Epithelial cell of esophagus (primary cell): ENCODE data around the gene TIAM2.
"Not testable (repeated sequence)": the region's sequence is repeated elsewhere in the genome, so short reads cannot be mapped to it uniquely, and the experiment has no call there.

Experiments
- DNase-seq: peaks from one replicate; pipeline ENCODE4 v3.0.0; 2010; ENCODE audit warnings: low read depth
- H3K4me3 ChIP-seq: 2 replicates; pipeline ENCODE4 v1.5.1; 2011; ENCODE audit warnings: mild to moderate bottlenecking, low read length, control low read depth
- TF ChIP-seq, protein P1 (sequence below): IDR thresholded peaks from 2 replicates; pipeline ENCODE4 v1.5.1; 2011; ENCODE audit warnings: low read depth, mild to moderate bottlenecking, low read length, control low read depth, inconsistent platforms; ENCODE audit not compliant: insufficient read depth; ENCODE audit errors: missing control alignments

The TIAM2 gene

DNA sequence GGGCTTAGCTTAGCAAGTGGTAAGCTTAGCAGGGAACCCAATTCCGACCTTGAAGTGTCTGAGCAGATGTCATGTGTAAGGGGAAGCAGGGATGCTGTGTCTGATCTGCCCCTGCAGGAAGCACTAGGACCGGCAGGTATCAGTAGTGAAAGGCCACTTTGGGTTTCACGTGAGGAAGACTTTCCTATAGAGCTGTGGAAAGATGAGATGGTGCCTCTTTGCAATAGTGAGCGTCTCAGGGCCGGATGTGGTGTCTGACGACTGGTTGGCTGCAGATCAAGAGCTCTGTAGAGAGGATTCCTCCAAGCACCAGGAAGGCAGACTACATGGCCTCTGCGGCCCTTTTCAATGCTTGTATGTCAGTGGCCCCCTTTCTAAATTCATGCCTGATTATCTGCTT is 98.3 kb downstream of the TIAM2 start:
- no peak for DNase-seq
- H3K4me3 ChIP-seq: no peak overlapping the region
- TF ChIP-seq, protein P1, sequence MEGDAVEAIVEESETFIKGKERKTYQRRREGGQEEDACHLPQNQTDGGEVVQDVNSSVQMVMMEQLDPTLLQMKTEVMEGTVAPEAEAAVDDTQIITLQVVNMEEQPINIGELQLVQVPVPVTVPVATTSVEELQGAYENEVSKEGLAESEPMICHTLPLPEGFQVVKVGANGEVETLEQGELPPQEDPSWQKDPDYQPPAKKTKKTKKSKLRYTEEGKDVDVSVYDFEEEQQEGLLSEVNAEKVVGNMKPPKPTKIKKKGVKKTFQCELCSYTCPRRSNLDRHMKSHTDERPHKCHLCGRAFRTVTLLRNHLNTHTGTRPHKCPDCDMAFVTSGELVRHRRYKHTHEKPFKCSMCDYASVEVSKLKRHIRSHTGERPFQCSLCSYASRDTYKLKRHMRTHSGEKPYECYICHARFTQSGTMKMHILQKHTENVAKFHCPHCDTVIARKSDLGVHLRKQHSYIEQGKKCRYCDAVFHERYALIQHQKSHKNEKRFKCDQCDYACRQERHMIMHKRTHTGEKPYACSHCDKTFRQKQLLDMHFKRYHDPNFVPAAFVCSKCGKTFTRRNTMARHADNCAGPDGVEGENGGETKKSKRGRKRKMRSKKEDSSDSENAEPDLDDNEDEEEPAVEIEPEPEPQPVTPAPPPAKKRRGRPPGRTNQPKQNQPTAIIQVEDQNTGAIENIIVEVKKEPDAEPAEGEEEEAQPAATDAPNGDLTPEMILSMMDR: no peak

DNA sequence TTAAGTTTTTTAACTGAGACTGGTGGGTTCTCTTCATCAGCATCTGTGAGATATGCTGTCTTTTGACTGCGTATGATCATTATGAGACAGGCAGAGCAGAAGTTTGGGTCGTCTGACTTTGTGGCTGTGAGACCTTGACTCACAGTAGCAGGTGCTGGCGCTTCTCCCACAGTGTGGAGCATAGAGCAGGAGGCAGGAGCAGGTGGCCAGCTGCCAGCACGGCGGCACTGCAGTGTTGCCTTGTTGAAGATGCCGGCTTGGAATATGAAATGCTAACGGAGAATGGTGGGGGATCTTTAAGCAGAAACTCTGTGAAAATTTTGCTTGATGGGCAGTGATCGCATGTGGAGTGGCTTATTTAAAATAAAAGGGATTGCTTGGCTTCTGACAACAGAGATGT is 105.0 kb downstream of the TIAM2 start:
- TF ChIP-seq, protein P1: no peak
- no peak overlapping the region for H3K4me3 ChIP-seq
- DNase-seq: no peak

DNA sequence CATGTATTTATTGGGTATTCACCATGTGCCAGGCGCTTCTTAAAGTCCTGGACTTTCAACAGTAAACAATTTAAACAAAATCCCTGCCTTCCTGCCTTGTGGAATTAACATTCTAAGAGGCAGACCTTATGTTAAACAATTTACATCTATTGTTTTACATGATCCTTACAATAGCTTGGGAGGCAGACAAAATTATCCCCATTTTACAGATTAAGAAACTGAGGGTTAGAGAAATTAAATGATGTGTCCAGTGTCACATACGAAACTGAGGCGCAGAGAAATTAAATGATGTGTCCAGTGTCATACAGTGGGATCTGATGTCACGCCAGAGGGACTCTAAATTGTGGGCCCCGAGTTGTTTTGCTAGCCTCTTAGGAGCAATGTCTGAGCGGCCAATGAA is 105.5 kb downstream of the TIAM2 start:
- H3K4me3 ChIP-seq: no peak overlapping the region
- no peak for DNase-seq
- TF ChIP-seq, protein P1: no peak

DNA sequence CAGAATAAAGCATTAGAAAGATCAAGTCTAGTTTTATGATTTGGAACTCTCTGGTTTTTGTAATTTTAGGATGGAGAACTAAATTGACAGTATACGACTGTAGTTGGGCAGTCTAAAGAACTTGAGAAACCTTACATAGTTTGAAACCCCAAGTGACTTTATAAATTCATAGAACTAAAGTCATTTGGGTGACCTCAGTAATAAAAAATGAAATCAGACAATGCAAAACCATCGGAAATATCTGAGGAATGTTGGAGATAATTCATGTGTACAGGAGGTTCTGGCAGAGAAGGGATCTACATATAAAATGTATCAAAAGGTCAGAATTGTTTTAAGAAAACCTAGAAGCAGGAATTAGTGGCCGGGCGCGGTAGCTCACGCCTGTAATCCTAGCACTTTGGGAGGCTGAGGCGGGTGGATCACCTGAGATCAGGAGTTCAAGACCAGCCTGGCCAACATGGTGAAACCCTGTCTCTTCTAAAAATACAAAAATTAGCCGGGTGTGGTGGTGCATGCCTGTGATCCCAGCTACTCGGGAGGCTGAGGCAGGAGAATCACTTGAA is 108.0 kb downstream of the TIAM2 start:
- not testable (repeated sequence) for DNase-seq, H3K4me3 ChIP-seq

DNA sequence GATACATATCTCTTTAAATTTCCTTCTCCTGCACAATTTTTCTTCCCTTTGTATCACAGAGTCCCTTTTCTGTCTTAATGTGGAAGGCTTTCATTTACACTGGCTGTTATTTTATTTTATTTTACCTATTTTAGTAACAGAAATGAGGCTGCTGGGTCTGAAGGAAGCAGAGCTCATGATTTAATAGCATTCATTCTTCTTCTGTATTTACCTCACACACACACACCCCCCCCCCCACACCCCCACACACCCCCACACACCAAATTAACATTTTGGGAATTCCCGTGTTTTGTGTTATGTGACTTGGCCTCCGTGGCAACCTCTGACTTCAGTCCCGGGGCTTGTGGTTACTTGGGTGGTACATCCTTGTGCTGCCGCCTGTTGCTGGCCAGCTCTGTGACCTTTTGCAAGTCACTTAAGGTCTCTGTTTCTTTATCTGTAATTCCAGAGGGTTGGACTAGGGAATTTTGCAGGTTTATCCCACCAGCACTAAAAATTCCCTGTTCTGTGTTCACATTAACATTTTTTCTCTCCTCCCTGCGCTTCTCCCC is 108.8 kb downstream of the TIAM2 start:
- H3K4me3 ChIP-seq: no peak overlapping the region
- DNase-seq: no peak
- TF ChIP-seq, protein P1: no peak

DNA sequence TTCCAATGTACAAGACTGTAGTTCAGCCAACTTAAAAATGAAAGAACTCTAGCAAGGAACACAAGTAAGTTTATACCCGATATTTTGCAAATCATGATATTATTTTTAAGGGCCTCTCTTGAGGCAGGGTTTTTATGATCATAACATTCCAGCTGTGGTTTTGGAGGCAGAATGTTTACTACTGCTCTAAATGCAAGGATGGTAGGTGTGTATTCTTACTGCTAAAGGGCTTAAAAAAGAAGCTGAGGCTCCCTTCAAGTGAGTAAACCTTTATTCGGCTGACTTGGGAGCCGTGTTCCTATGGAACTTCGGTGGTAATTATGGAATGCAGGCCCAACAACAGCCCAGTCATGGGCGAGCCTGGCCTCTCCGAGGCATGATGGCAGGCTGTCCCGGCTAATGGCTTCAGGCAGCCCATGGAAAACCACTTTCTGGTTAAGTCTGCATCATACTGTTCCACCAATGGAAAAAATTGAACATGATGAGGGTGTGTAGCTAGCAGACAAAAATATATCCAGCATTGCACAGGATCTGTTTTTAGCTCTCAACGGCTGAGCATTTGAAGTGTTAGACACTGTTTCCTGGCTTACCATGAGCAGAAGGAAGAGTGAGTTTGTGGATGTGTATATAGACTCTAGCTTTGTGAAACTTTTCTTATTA is 111.5 kb downstream of the TIAM2 start:
- TF ChIP-seq, protein P1: no peak
- DNase-seq: no peak
- H3K4me3 ChIP-seq: no peak overlapping the region

DNA sequence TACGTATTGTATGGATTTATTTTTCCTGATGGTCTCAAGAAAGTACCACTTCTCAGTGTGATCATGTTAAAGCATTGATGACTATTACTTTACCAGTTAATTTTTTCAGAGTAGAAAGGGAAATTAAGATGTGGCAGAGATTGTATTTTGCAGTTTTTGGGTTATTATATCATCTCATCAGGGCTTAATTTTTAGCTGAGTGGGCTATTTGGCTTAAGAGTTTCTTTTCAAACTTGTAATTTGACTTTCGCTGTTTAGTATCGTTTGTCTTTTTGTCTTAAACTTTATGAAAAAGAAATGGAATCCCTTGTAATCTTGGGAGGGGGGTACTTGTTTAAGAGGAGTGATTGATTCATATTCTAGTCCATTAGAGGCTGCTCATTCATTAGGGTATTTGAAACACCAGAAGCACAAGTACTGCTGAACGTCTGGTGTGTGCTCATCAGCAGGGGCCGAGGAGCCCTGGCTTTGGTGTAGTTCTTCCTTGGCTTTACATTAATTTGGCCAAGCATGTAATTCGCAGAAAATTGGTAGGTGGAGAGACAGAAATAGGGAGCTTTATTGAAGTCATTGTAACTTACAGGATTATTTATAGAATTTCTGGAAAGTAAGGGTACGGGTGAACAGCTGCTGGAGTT is 112.4 kb downstream of the TIAM2 start:
- TF ChIP-seq, protein P1: no peak
- no peak for DNase-seq
- H3K4me3 ChIP-seq: no peak overlapping the region
